ENCODE results near the gene DUOX1.
A peak's percentile ranks its signal among the peaks of the same experiment; 100 is the strongest.
"Not testable (repeated sequence)": the region's sequence is repeated elsewhere in the genome, so short reads cannot be mapped to it uniquely, and the experiment has no call there.

Gene DUOX1

GRCh38 chr15:45126535-45127158 lies 3.1 kb upstream of the DUOX1 start:
- H3K27me3 Mint-ChIP-seq = peaks cover 60% of the 10 kb centered on the region

GRCh38 chr15:45128971-45129639 lies 689 bp upstream of the DUOX1 start:
- no peak for ATAC-seq
- Mint-ChIP-seq H3K36me3 (no peaks in the 10 kb centered on the region), H3K9me3 (no peaks in the 10 kb centered on the region), H3K27me3 (peaks cover 77% of the 10 kb centered on the region), H3K4me3 (no peak overlapping the region), H3K4me1 (peaks cover 8% of the 10 kb centered on the region), H3K27ac (no peak overlapping the region)

More at GRCh38 chr15:45126535-45127158, 3.1 kb upstream of the DUOX1 start:
- H3K36me3 Mint-ChIP-seq = no peaks in the 10 kb centered on the region
- no peaks in the 10 kb centered on the region for H3K9me3 Mint-ChIP-seq
- no peak for ATAC-seq
- H3K4me3 Mint-ChIP-seq = no peak overlapping the region
- H3K27ac Mint-ChIP-seq = no peak overlapping the region
- peaks cover 7% of the 10 kb centered on the region for H3K4me1 Mint-ChIP-seq

- Mint-ChIP-seq H3K27me3 (peaks cover 79% of the 10 kb centered on the region), H3K36me3 (no peaks in the 10 kb centered on the region), H3K27ac (no peak overlapping the region), H3K4me3 (peak overlapping the region; percentile 27), H3K4me1 (peaks cover 17% of the 10 kb centered on the region), H3K9me3 (no peaks in the 10 kb centered on the region)
- ATAC-seq = no peak
Observed at GRCh38 chr15:45130291-45131000, 652 bp downstream of the DUOX1 start.

GRCh38 chr15:45131510-45131909 lies 1.7 kb downstream of the DUOX1 start:
- Mint-ChIP-seq H3K4me1 (peaks cover 22% of the 10 kb centered on the region), H3K9me3 (no peaks in the 10 kb centered on the region), H3K4me3 (no peak overlapping the region), H3K27me3 (peaks cover 77% of the 10 kb centered on the region), H3K27ac (no peak overlapping the region), H3K36me3 (no peaks in the 10 kb centered on the region)
- no peak for ATAC-seq

GRCh38 chr15:45132844-45133560 lies 3.2 kb downstream of the DUOX1 start:
- Mint-ChIP-seq H3K9me3 (no peaks in the 10 kb centered on the region), H3K4me3 (no peak overlapping the region), H3K27ac (no peak overlapping the region)

GRCh38 chr15:45133561-45133920 lies 3.7 kb downstream of the DUOX1 start:
- Mint-ChIP-seq H3K9me3 (no peaks in the 10 kb centered on the region), H3K36me3 (no peaks in the 10 kb centered on the region), H3K27ac (no peak overlapping the region), H3K4me3 (no peak overlapping the region), H3K27me3 (peaks cover 76% of the 10 kb centered on the region), H3K4me1 (peaks cover 25% of the 10 kb centered on the region)
- no peak for ATAC-seq

More at GRCh38 chr15:45132844-45133560, 3.2 kb downstream of the DUOX1 start:
- peaks cover 76% of the 10 kb centered on the region for H3K27me3 Mint-ChIP-seq
- H3K4me1 Mint-ChIP-seq = peaks cover 25% of the 10 kb centered on the region
- H3K36me3 Mint-ChIP-seq = no peaks in the 10 kb centered on the region
- ATAC-seq = no peak

- peaks cover 70% of the 10 kb centered on the region for H3K27me3 Mint-ChIP-seq
- peaks cover 25% of the 10 kb centered on the region for H3K4me1 Mint-ChIP-seq
- ATAC-seq = no peak
- peak overlapping the region; percentile 22 for H3K4me3 Mint-ChIP-seq
- no peaks in the 10 kb centered on the region for H3K36me3 Mint-ChIP-seq
- H3K27ac Mint-ChIP-seq = no peak overlapping the region
- no peaks in the 10 kb centered on the region for H3K9me3 Mint-ChIP-seq
Observed at GRCh38 chr15:45134046-45134445, 4.3 kb downstream of the DUOX1 start.

- Mint-ChIP-seq H3K27me3 (peaks cover 66% of the 10 kb centered on the region), H3K36me3 (no peaks in the 10 kb centered on the region), H3K4me3 (peak overlapping the region; percentile 62), H3K9me3 (no peaks in the 10 kb centered on the region), H3K27ac (peak overlapping the region; percentile 39), H3K4me1 (peaks cover 25% of the 10 kb centered on the region)
- peak; percentile 63 for ATAC-seq
Observed at GRCh38 chr15:45134682-45135604, 5.1 kb downstream of the DUOX1 start.

GRCh38 chr15:45135705-45136377 lies 6.0 kb downstream of the DUOX1 start:
- H3K4me3 Mint-ChIP-seq = peak overlapping the region; percentile 56
- H3K4me1 Mint-ChIP-seq = peaks cover 18% of the 10 kb centered on the region
- H3K27me3 Mint-ChIP-seq = peaks cover 57% of the 10 kb centered on the region
- H3K9me3 Mint-ChIP-seq, H3K27ac Mint-ChIP-seq, ATAC-seq, H3K36me3 Mint-ChIP-seq: not testable (repeated sequence)

- Mint-ChIP-seq H3K27me3 (peaks cover 52% of the 10 kb centered on the region), H3K9me3 (no peaks in the 10 kb centered on the region), H3K4me1 (peaks cover 18% of the 10 kb centered on the region), H3K4me3 (peak overlapping the region; percentile 56), H3K27ac (no peak overlapping the region), H3K36me3 (no peaks in the 10 kb centered on the region)
- ATAC-seq = no peak
Observed at GRCh38 chr15:45136378-45136764, 6.6 kb downstream of the DUOX1 start.

GRCh38 chr15:45137703-45138102 lies 7.9 kb downstream of the DUOX1 start:
- Mint-ChIP-seq H3K4me1 (peaks cover 18% of the 10 kb centered on the region), H3K27me3 (peaks cover 42% of the 10 kb centered on the region), H3K27ac (no peak overlapping the region), H3K9me3 (no peaks in the 10 kb centered on the region), H3K36me3 (no peaks in the 10 kb centered on the region), H3K4me3 (no peak overlapping the region)
- ATAC-seq = no peak

- Mint-ChIP-seq H3K9me3 (no peaks in the 10 kb centered on the region), H3K27me3 (peaks cover 30% of the 10 kb centered on the region), H3K4me1 (peaks cover 17% of the 10 kb centered on the region), H3K36me3 (no peaks in the 10 kb centered on the region), H3K4me3 (no peak overlapping the region), H3K27ac (no peak overlapping the region)
- no peak for ATAC-seq
Observed at GRCh38 chr15:45138814-45139765, 9.3 kb downstream of the DUOX1 start.

GRCh38 chr15:45139770-45140169 lies 10.0 kb downstream of the DUOX1 start:
- no peak overlapping the region for H3K4me3 Mint-ChIP-seq
- peaks cover 23% of the 10 kb centered on the region for H3K27me3 Mint-ChIP-seq
- ATAC-seq = no peak
- H3K4me1 Mint-ChIP-seq = peaks cover 10% of the 10 kb centered on the region
- no peaks in the 10 kb centered on the region for H3K36me3 Mint-ChIP-seq
- H3K9me3 Mint-ChIP-seq = no peaks in the 10 kb centered on the region
- H3K27ac Mint-ChIP-seq = no peak overlapping the region
